HEK293T (cell line): ENCODE results near the gene LRG1.

Experiments
- CTCF ChIA-PET: fragments of 350-600 bp; formaldehyde crosslinking; extraction: SDS; loops from one replicate; lab custom pipeline; 2021; ENCODE audit warnings: antibody characterized with exemption, inconsistent platforms; lab: Yijun Ruan, JAX
- POLR2A ChIA-PET: fragments of 350-600 bp; formaldehyde crosslinking; extraction: SDS; loops from one replicate; lab custom pipeline; 2020; ENCODE audit warnings: antibody characterized with exemption, inconsistent platforms; lab: Yijun Ruan, JAX
- DNase-seq: peaks from one replicate; pipeline ENCODE4 v3.0.0; 2012; ENCODE audit warnings: mixed read lengths; ENCODE audit errors: extremely low spot score
- ARNT ChIP-seq: fragments of 450-650 bp; IDR thresholded peaks from 2 replicates; pipeline ENCODE4 v1.6.1; 2017; ENCODE audit warnings: mild to moderate bottlenecking
- BHLHE40 ChIP-seq: fragments of 450-650 bp; IDR thresholded peaks from 2 replicates; pipeline ENCODE4 v1.6.1; 2016; ENCODE audit warnings: mild to moderate bottlenecking, moderate library complexity, borderline replicate concordance
- CTBP1 ChIP-seq: fragments of 450-650 bp; IDR thresholded peaks from 2 replicates; pipeline ENCODE4 v1.6.1; 2016; ENCODE audit warnings: borderline replicate concordance
- ELF4 ChIP-seq: fragments of 450-650 bp; IDR thresholded peaks from 2 replicates; pipeline ENCODE4 v1.6.1; 2017; ENCODE audit warnings: antibody characterized with exemption
- FOXA1 ChIP-seq: fragments of 450-650 bp; IDR thresholded peaks from 2 replicates; pipeline ENCODE4 v1.6.1; 2016; ENCODE audit warnings: mild to moderate bottlenecking
- FOXK2 ChIP-seq: fragments of 450-650 bp; IDR thresholded peaks from 2 replicates; pipeline ENCODE4 v1.6.1; 2016; ENCODE audit warnings: mild to moderate bottlenecking
- FOXM1 ChIP-seq: fragments of 450-650 bp; IDR thresholded peaks from 2 replicates; pipeline ENCODE4 v1.6.1; 2017; ENCODE audit warnings: mild to moderate bottlenecking, borderline replicate concordance
- HDGF ChIP-seq: fragments of 450-650 bp; IDR thresholded peaks from 2 replicates; pipeline ENCODE4 v1.6.1; 2017; ENCODE audit warnings: antibody characterized with exemption, borderline replicate concordance
- L3MBTL2 ChIP-seq: fragments of 450-650 bp; conservative IDR thresholded peaks from 2 replicates; pipeline ENCODE4 v1.6.1; 2016; ENCODE audit warnings: mild to moderate bottlenecking
- LEF1 ChIP-seq: fragments of 450-650 bp; IDR thresholded peaks from 2 replicates; pipeline ENCODE4 v1.6.1; 2017; ENCODE audit warnings: mild to moderate bottlenecking, borderline replicate concordance
- NFRKB ChIP-seq: fragments of 450-650 bp; IDR thresholded peaks from 2 replicates; pipeline ENCODE4 v1.6.1; 2016; ENCODE audit warnings: mild to moderate bottlenecking, moderate library complexity
- SP1 ChIP-seq: fragments of 450-650 bp; IDR thresholded peaks from 2 replicates; pipeline ENCODE4 v1.6.1; 2017
- SUZ12 ChIP-seq: fragments of 450-650 bp; IDR thresholded peaks from 2 replicates; pipeline ENCODE4 v1.6.1; 2016; ENCODE audit warnings: mild to moderate bottlenecking
- TARDBP ChIP-seq: fragments of 450-650 bp; IDR thresholded peaks from 2 replicates; pipeline ENCODE4 v1.6.1; 2016
- ZNF384 ChIP-seq: fragments of 450-650 bp; IDR thresholded peaks from 2 replicates; pipeline ENCODE4 v1.6.1; 2016
- TF ChIP-seq, protein P1 (sequence below): fragments of 450-650 bp; IDR thresholded peaks from 2 replicates; pipeline ENCODE4 v1.6.1; 2016

The LRG1 gene

GRCh38 chr19:4524808-4525562, 14.9 kb downstream of the LRG1 start:
- TF ChIP-seq TARDBP (no peak), ZNF384 (no peak), FOXK2 (no peak), HDGF (no peak), ARNT (no peak), FOXM1 (no peak), SUZ12 (no peak), NFRKB (no peak), L3MBTL2 (no peak), SP1 (no peak), LEF1 (no peak), FOXA1 (no peak), CTBP1 (no peak), BHLHE40 (no peak), ELF4 (no peak)
- TF ChIP-seq, protein P1, sequence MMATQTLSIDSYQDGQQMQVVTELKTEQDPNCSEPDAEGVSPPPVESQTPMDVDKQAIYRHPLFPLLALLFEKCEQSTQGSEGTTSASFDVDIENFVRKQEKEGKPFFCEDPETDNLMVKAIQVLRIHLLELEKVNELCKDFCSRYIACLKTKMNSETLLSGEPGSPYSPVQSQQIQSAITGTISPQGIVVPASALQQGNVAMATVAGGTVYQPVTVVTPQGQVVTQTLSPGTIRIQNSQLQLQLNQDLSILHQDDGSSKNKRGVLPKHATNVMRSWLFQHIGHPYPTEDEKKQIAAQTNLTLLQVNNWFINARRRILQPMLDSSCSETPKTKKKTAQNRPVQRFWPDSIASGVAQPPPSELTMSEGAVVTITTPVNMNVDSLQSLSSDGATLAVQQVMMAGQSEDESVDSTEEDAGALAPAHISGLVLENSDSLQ: no peak
- POLR2A ChIA-PET: interaction anchor here (1.9 kb wide), 1 partner anchor 54 kb away, joined by 6 read pairs; the partner anchor contains the start of gene HDGFL2
- peak; percentile 65 for DNase-seq
- CTCF ChIA-PET: interaction anchor here (0.5 to 2.9 kb wide), 12 partner anchors 9 to 258 kb away, joined by 3 to 20 read pairs (median 4); partner anchors contain the start of genes HDGFL2 and PLIN5

DNA sequence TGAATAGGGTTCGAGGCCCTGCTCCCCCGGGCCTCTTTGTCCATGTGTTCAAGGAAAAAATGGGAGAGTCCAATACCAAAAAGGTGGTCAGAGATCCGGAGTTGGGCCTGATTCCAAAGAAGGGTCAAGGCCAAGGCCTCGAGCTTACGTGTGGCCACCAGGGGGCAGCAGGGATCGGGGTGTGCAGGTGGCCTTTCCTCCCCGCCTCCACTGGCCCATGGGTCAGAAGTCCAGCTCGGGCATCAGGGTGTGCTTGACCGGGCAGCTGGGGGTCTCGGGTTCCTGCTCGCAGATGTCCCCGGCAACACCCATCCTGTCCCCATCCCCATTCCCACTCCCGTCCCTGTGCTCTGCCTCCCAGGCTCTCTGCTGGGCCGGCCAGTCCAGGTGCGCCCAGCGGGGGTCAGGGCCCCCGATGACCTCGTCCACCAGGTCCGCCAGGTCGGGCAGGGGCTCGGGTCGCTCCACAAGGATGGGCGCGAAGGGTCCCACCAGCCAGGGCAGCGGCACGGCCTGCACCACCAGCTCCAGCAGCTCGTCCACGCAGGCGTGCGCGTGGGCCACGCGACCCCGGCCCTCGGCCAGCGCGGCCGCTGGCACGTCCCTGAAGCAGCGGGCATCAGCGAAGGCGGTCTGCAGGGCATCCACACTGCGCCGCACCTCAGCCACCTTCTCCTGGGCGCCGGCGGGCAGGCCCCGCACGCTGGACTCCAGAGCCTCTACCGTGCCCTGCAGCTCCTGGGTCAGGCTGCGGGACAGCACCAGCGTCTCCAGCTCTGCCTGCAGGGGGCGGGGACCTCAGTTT, 16.3 kb downstream of the LRG1 start:
- ChIA-PET CTCF (interaction anchor here (0.5 to 1.3 kb wide), 9 partner anchors 11 to 307 kb away, joined by 3 to 13 read pairs (median 4); partner anchors contain the start of gene PLIN5), POLR2A (interaction anchor here (1.0 kb wide), 1 partner anchor 52 kb away, joined by 5 read pairs; no protein-coding TSS in a partner anchor)
- DNase-seq: peak; percentile 67
- TF ChIP-seq, protein P1: no peak
- TF ChIP-seq LEF1 (no peak), ARNT (no peak), NFRKB (no peak), L3MBTL2 (no peak), CTBP1 (no peak), BHLHE40 (no peak), FOXA1 (no peak)

DNA sequence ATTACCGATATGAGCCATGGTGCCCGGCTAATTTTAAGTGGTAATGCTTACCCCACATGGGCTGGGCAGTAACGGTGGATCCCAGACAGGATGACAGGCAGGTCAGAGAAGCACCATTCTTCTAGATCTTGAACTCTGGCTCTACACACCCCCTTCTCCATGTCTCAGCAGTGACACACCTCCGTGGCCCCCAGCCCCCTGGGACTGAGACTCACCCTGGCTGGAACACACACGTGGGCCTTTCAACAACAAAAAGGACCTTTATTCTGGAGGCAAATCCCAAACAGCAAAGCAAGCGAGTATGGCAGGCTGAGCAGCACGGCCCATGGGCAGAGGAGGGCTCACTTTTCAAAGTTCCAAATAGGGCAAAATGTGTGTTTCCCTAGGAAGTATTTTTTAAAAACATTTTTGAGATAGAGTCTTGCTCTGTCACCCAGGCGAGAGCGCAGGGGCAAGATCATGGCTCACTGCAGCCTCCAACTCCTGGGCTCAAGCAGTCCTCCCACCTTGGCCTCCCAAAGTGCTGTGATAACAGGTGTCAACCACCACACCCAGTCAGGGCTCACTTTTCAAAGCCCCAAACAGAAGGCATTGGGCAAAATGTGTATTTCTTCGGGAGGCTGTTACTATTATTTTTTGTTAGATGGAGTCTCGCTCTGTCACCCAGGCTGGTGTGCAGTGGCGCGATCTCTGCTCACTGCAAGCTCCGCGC, 17.4 kb downstream of the LRG1 start:
- ChIA-PET CTCF (interaction anchor here (0.5 to 1.3 kb wide), 8 partner anchors 12 to 308 kb away, joined by 3 to 13 read pairs (median 4); partner anchors contain the start of gene PLIN5), POLR2A (interaction anchor here (1.0 kb wide), 1 partner anchor 51 kb away, joined by 5 read pairs; no protein-coding TSS in a partner anchor)
- TF ChIP-seq SUZ12 (no peak), BHLHE40 (no peak), FOXA1 (no peak), CTBP1 (no peak), ZNF384 (no peak), TARDBP (no peak), ELF4 (no peak), SP1 (no peak), FOXM1 (no peak), FOXK2 (no peak), NFRKB (no peak), HDGF (no peak), ARNT (no peak), LEF1 (no peak), L3MBTL2 (no peak)
- TF ChIP-seq, protein P1: no peak
- DNase-seq: no peak

DNA sequence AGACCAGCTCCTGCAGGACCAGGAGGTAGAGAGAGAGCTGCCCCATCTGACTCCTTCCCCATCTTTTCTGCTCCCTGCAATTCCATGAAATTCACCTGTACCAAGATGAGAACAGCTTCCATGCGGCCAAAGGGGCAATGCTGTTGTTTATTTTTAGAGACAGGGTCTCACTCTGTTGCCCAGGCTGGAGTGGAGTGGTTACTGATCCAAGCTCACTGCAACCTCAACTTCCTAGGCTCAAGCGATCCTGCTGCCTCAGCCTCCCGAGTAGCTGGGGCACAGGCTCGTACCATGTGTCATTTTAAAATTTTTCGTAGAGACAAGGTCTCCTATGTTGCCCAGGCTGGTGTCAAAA, 18.0 kb downstream of the LRG1 start:
- POLR2A ChIA-PET: no interaction called here

More for the DNA sequence above, 18.0 kb downstream of the LRG1 start:
- TF ChIP-seq ARNT (no peak), L3MBTL2 (no peak), FOXA1 (no peak), LEF1 (no peak), TARDBP (no peak), HDGF (no peak)
- TF ChIP-seq, protein P1: no peak
- CTCF ChIA-PET: interaction anchor here (1.2 kb wide), 1 partner anchor 14 kb away, joined by 3 read pairs; the partner anchor contains the start of gene PLIN5
- no peak for DNase-seq
